HepG2 (cell line): ENCODE results near the gene SEPTIN5. TPM values are rescaled to one million over a fixed set of nuclear protein-coding genes. Genes with fewer than 3 reads are reported as not detected.
A peak's percentile ranks its signal among the peaks of the same experiment; 100 is the strongest.

Source experiments
- AGO1 ChIP-seq: fragments of 200-400 bp; formaldehyde crosslinking; IDR thresholded peaks from 2 replicates; pipeline ENCODE4 v1.6.1; 2017; ENCODE audit warnings: mild to moderate bottlenecking, low read depth, low read length, moderate library complexity; ENCODE audit not compliant: poor library complexity, severe bottlenecking
- GABPA ChIP-seq, 2 experiments: IDR thresholded peaks; 2 replicates each; pipeline ENCODE4 v1.6.1; 2011 to 2016; ENCODE audit warnings: low read depth in 2 of 2, low read length in 1 of 2, missing biosample characterization in 1 of 2, missing genetic modification characterization in 1 of 2
- HCFC1 ChIP-seq: fragments of 150-350 bp; IDR thresholded peaks from 2 replicates; pipeline ENCODE4 v1.6.1; 2014; ENCODE audit warnings: low read depth, low read length
- HIVEP1 ChIP-seq: sonication (generic); formaldehyde crosslinking; IDR thresholded peaks from 2 replicates; pipeline ENCODE4 v1.4.0; 2020; ENCODE audit warnings: mild to moderate bottlenecking, missing genetic modification reagents
- RXRA ChIP-seq: sonication (generic); formaldehyde crosslinking; IDR thresholded peaks from 2 replicates; pipeline ENCODE4 v1.5.1; 2020; ENCODE audit warnings: missing genetic modification reagents
- ZFP41 ChIP-seq: sonication (generic); formaldehyde crosslinking; IDR thresholded peaks from 2 replicates; pipeline ENCODE4 v1.4.0; 2020; ENCODE audit warnings: mild to moderate bottlenecking, missing genetic modification reagents, borderline replicate concordance
- polyA plus RNA-seq, 8 experiments: library from polyadenylated mRNA; depleted of rRNA in 3 of 8; stranded (reverse) in 7 of 8; unstranded in 1 of 8; fragments of >200 nt; fragmentation: Illumina TruSeq in 4 of 8; extraction: Trizol in 4 of 8; gene quantifications; 2 replicates each; pipeline versions ENCODE4 v1.2.1 to v1.2.3, GENCODE V29; 2011 to 2016; ENCODE audit warnings: low read depth in 4 of 8, missing spikeins in 1 of 8, mixed read lengths in 1 of 8; ENCODE audit not compliant: insufficient read depth in 1 of 8
- total RNA-seq, 5 experiments: library from RNA; depleted of rRNA; stranded (reverse); fragments of >200 nt; fragmentation: Illumina TruSeq; extraction: Trizol; gene quantifications; 2 replicates each; pipeline ENCODE4 v1.2.3, GENCODE V29; 2016; ENCODE audit warnings: low read depth in 1 of 5
- TF ChIP-seq, protein P1 (sequence below): sonication (generic); formaldehyde crosslinking; IDR thresholded peaks from 2 replicates; pipeline ENCODE4 v1.5.1; 2020; ENCODE audit warnings: mild to moderate bottlenecking, missing genetic modification reagents, moderate library complexity
- TF ChIP-seq, protein P2 (sequence below): sonication (generic); formaldehyde crosslinking; IDR thresholded peaks from 2 replicates; pipeline ENCODE4 v1.9.0; 2022; ENCODE audit warnings: low read depth, missing genetic modification reagents
- TF ChIP-seq, protein P3 (sequence below): sonication (generic); formaldehyde crosslinking; IDR thresholded peaks from 2 replicates; pipeline ENCODE4 v1.4.0; 2020; ENCODE audit warnings: low read depth, mild to moderate bottlenecking, missing genetic modification reagents
- TF ChIP-seq, protein P4 (sequence below): sonication (generic); formaldehyde crosslinking; IDR thresholded peaks from 2 replicates; pipeline ENCODE4 v1.8.0; 2023; ENCODE audit warnings: mild to moderate bottlenecking, missing genetic modification reagents
- TF ChIP-seq, protein P5 (sequence below): sonication (generic); formaldehyde crosslinking; IDR thresholded peaks from 2 replicates; pipeline ENCODE4 v1.5.0; 2020; ENCODE audit warnings: mild to moderate bottlenecking, missing genetic modification reagents, borderline replicate concordance

Gene SEPTIN5
- total and polyA plus RNA-seq, 2 of the 13 experiments (the other 11 are each of a cell fraction or from before 2014, with no cell fraction given) = 0.33 TPM; not detected in 1

DNA sequence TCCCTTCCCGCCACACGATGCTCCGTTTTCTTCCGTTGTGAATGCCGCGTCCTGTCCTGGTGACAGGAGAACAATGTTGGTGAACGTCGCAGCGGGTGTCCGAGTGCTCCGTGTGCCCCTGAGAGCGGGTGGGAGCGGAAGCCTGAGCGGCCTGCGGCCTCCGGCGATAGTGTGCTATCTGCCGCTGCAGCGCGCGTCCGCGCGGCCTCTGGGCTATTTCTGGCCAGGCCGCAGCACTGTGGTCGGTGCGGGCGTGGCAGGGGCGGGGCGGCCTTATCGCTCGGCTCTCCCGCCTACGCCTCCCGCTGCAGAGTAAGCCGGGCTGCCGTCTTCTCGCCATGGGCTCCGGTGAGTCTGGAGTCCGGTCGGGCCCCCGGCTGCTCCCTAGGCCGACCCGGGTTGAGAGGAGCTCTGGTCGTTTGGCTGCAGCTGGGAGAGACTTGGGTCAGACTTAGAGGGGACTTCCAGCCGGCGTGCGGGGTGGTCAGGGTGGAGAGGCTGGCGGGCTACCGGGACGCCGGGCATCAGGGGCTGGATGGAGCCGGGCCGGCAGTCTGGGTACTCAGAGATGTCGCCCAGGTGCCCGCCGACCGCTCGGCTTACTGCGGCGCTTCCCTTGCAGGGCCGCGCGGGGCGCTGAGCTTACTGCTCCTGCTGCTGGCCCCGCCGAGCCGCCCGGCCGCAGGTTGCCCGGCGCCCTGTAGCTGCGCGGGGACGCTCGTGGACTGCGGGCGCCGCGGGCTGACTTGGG lies 9.1 kb downstream of the SEPTIN5 start, which contains the start of gene GP1BB (continued):
- TF ChIP-seq, protein P1, sequence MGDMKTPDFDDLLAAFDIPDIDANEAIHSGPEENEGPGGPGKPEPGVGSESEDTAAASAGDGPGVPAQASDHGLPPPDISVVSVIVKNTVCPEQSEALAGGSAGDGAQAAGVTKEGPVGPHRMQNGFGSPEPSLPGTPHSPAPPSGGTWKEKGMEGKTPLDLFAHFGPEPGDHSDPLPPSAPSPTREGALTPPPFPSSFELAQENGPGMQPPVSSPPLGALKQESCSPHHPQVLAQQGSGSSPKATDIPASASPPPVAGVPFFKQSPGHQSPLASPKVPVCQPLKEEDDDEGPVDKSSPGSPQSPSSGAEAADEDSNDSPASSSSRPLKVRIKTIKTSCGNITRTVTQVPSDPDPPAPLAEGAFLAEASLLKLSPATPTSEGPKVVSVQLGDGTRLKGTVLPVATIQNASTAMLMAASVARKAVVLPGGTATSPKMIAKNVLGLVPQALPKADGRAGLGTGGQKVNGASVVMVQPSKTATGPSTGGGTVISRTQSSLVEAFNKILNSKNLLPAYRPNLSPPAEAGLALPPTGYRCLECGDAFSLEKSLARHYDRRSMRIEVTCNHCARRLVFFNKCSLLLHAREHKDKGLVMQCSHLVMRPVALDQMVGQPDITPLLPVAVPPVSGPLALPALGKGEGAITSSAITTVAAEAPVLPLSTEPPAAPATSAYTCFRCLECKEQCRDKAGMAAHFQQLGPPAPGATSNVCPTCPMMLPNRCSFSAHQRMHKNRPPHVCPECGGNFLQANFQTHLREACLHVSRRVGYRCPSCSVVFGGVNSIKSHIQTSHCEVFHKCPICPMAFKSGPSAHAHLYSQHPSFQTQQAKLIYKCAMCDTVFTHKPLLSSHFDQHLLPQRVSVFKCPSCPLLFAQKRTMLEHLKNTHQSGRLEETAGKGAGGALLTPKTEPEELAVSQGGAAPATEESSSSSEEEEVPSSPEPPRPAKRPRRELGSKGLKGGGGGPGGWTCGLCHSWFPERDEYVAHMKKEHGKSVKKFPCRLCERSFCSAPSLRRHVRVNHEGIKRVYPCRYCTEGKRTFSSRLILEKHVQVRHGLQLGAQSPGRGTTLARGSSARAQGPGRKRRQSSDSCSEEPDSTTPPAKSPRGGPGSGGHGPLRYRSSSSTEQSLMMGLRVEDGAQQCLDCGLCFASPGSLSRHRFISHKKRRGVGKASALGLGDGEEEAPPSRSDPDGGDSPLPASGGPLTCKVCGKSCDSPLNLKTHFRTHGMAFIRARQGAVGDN (CRISPR knock-in tag) = peak; percentile 94
- TF ChIP-seq, protein P2, sequence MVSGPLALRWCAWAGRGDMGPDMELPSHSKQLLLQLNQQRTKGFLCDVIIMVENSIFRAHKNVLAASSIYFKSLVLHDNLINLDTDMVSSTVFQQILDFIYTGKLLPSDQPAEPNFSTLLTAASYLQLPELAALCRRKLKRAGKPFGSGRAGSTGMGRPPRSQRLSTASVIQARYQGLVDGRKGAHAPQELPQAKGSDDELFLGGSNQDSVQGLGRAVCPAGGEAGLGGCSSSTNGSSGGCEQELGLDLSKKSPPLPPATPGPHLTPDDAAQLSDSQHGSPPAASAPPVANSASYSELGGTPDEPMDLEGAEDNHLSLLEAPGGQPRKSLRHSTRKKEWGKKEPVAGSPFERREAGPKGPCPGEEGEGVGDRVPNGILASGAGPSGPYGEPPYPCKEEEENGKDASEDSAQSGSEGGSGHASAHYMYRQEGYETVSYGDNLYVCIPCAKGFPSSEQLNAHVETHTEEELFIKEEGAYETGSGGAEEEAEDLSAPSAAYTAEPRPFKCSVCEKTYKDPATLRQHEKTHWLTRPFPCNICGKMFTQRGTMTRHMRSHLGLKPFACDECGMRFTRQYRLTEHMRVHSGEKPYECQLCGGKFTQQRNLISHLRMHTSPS (CRISPR knock-in tag) = 0 out of 2 replicates have a peak, but pooled peaks have one; percentile 48
- no peak for TF ChIP-seq AGO1
- TF ChIP-seq, protein P3, sequence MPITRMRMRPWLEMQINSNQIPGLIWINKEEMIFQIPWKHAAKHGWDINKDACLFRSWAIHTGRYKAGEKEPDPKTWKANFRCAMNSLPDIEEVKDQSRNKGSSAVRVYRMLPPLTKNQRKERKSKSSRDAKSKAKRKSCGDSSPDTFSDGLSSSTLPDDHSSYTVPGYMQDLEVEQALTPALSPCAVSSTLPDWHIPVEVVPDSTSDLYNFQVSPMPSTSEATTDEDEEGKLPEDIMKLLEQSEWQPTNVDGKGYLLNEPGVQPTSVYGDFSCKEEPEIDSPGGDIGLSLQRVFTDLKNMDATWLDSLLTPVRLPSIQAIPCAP (CRISPR knock-in tag) = peak; percentile 45; the same call in 1 of the 2 replicates
- TF ChIP-seq, protein P4, sequence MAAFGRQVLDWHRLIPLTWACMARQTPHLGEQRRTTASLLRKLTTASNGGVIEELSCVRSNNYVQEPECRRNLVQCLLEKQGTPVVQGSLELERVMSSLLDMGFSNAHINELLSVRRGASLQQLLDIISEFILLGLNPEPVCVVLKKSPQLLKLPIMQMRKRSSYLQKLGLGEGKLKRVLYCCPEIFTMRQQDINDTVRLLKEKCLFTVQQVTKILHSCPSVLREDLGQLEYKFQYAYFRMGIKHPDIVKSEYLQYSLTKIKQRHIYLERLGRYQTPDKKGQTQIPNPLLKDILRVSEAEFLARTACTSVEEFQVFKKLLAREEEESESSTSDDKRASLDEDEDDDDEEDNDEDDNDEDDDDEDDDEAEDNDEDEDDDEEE (CRISPR knock-in tag) = no peak
- TF ChIP-seq, protein P5, sequence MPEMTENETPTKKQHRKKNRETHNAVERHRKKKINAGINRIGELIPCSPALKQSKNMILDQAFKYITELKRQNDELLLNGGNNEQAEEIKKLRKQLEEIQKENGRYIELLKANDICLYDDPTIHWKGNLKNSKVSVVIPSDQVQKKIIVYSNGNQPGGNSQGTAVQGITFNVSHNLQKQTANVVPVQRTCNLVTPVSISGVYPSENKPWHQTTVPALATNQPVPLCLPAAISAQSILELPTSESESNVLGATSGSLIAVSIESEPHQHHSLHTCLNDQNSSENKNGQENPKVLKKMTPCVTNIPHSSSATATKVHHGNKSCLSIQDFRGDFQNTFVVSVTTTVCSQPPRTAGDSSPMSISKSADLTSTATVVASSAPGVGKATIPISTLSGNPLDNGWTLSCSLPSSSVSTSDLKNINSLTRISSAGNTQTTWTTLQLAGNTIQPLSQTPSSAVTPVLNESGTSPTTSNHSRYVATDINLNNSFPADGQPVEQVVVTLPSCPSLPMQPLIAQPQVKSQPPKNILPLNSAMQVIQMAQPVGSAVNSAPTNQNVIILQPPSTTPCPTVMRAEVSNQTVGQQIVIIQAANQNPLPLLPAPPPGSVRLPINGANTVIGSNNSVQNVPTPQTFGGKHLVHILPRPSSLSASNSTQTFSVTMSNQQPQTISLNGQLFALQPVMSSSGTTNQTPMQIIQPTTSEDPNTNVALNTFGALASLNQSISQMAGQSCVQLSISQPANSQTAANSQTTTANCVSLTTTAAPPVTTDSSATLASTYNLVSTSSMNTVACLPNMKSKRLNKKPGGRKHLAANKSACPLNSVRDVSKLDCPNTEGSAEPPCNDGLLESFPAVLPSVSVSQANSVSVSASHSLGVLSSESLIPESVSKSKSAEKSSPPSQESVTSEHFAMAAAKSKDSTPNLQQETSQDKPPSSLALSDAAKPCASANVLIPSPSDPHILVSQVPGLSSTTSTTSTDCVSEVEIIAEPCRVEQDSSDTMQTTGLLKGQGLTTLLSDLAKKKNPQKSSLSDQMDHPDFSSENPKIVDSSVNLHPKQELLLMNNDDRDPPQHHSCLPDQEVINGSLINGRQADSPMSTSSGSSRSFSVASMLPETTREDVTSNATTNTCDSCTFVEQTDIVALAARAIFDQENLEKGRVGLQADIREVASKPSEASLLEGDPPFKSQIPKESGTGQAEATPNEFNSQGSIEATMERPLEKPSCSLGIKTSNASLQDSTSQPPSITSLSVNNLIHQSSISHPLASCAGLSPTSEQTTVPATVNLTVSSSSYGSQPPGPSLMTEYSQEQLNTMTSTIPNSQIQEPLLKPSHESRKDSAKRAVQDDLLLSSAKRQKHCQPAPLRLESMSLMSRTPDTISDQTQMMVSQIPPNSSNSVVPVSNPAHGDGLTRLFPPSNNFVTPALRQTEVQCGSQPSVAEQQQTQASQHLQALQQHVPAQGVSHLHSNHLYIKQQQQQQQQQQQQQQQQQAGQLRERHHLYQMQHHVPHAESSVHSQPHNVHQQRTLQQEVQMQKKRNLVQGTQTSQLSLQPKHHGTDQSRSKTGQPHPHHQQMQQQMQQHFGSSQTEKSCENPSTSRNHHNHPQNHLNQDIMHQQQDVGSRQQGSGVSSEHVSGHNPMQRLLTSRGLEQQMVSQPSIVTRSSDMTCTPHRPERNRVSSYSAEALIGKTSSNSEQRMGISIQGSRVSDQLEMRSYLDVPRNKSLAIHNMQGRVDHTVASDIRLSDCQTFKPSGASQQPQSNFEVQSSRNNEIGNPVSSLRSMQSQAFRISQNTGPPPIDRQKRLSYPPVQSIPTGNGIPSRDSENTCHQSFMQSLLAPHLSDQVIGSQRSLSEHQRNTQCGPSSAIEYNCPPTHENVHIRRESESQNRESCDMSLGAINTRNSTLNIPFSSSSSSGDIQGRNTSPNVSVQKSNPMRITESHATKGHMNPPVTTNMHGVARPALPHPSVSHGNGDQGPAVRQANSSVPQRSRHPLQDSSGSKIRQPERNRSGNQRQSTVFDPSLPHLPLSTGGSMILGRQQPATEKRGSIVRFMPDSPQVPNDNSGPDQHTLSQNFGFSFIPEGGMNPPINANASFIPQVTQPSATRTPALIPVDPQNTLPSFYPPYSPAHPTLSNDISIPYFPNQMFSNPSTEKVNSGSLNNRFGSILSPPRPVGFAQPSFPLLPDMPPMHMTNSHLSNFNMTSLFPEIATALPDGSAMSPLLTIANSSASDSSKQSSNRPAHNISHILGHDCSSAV (CRISPR knock-in tag) = no peak
- no peak for TF ChIP-seq GABPA (IDR thresholded peaks at IDR 0.05; ENCODE audit: low read depth, low read length)
- TF ChIP-seq GABPA (CRISPR knock-in tag; IDR thresholded peaks at IDR 0.05; ENCODE audit: low read depth) = no peak
- TF ChIP-seq HIVEP1 = peak; percentile 66; the same call in 1 of the 2 replicates
- TF ChIP-seq RXRA (CRISPR knock-in tag) = no peak
- no peak for TF ChIP-seq ZFP41 (CRISPR knock-in tag)
- no peak for TF ChIP-seq HCFC1
